HG03378 (cell line): ENCODE measurements around the gene MMS19.
"Not testable (repeated sequence)": the region's sequence is repeated elsewhere in the genome, so short reads cannot be mapped to it uniquely, and the experiment has no call there.

ENCODE experiments used
- ATAC-seq: cut with Tn5 transposase; IDR thresholded peaks from one replicate; pipeline ENCODE4 v1.9.1; 2021; ENCODE audit warnings: mild to moderate bottlenecking, moderate library complexity; ENCODE audit not compliant: unreplicated experiment

Gene MMS19

GRCh38 chr10:97529685-97530465, 31.7 kb upstream of the MMS19 start:
- ATAC-seq, result no peak

- ATAC-seq, result not testable (repeated sequence)
These were observed 30.7 kb upstream of the MMS19 start for GRCh38 chr10:97528876-97529275.

- no peak for ATAC-seq
These were observed 27.5 kb upstream of the MMS19 start for GRCh38 chr10:97525683-97526110.

- no peak for ATAC-seq
These were observed 26.9 kb upstream of the MMS19 start for GRCh38 chr10:97525086-97525485.

- ATAC-seq, result no peak
These were observed 24.7 kb upstream of the MMS19 start for GRCh38 chr10:97522937-97523336.

GRCh38 chr10:97522071-97522470, 23.8 kb upstream of the MMS19 start:
- ATAC-seq, result no peak

- no peak for ATAC-seq
These were observed 22.9 kb upstream of the MMS19 start for GRCh38 chr10:97520978-97521761.

GRCh38 chr10:97520520-97520919, 22.3 kb upstream of the MMS19 start:
- ATAC-seq, result no peak

GRCh38 chr10:97519342-97519741, 21.1 kb upstream of the MMS19 start:
- no peak for ATAC-seq

GRCh38 chr10:97518301-97519043, 20.2 kb upstream of the MMS19 start:
- ATAC-seq, result no peak

GRCh38 chr10:97517778-97518300, 19.6 kb upstream of the MMS19 start:
- ATAC-seq, result no peak

GRCh38 chr10:97517096-97517750, 19.0 kb upstream of the MMS19 start:
- no peak for ATAC-seq

- ATAC-seq, result no peak
These were observed 17.2 kb upstream of the MMS19 start for GRCh38 chr10:97515271-97515978.

- ATAC-seq, result no peak
These were observed 16.1 kb upstream of the MMS19 start for GRCh38 chr10:97514344-97514743.

GRCh38 chr10:97512993-97513392, 14.8 kb upstream of the MMS19 start:
- no peak for ATAC-seq

GRCh38 chr10:97511711-97512440, 13.7 kb upstream of the MMS19 start:
- ATAC-seq, result no peak

GRCh38 chr10:97510686-97511085, 12.5 kb upstream of the MMS19 start:
- ATAC-seq, result no peak

GRCh38 chr10:97509120-97509680, 11.0 kb upstream of the MMS19 start:
- no peak for ATAC-seq

- ATAC-seq, result no peak
These were observed 10.1 kb upstream of the MMS19 start for GRCh38 chr10:97508342-97508741.
